HEK293 (cell line): ENCODE measurements around the gene GAS7.

Experiments
- CTCF ChIA-PET: fragments of 350-600 bp; formaldehyde crosslinking; extraction: SDS; loops from one replicate; lab custom pipeline; 2021; ENCODE audit warnings: antibody characterized with exemption; lab: Yijun Ruan, JAX
- POLR2A ChIA-PET: fragments of 300-600 bp; formaldehyde crosslinking; extraction: SDS; loops from one replicate; lab custom pipeline; 2020; ENCODE audit warnings: antibody characterized with exemption, inconsistent platforms; lab: Yijun Ruan, JAX
- H3K27ac ChIP-seq: fragments of 200-500 bp; sonication (Bioruptor generic); 2 replicates; pipeline ENCODE4 v1.5.1; 2014; ENCODE audit warnings: low read depth, low read length, control low read depth, inconsistent platforms; ENCODE audit errors: extremely low read depth
- H3K36me3 ChIP-seq, 2 experiments: fragments of 200-500 bp in 1 of 2; sonication (Bioruptor generic) in 1 of 2; 1 replicate in 1 of 2; 2 replicates in 1 of 2; pipeline ENCODE4 v1.5.1; 2014 to 2017; ENCODE audit warnings: inconsistent platforms in 2 of 2, low read length in 2 of 2; ENCODE audit not compliant: control insufficient read depth in 2 of 2, insufficient read depth in 1 of 2
- H3K4me1 ChIP-seq: fragments of 200-500 bp; sonication (Bioruptor generic); 2 replicates; pipeline ENCODE4 v1.5.1; 2014; ENCODE audit warnings: mild to moderate bottlenecking, low read length, inconsistent platforms; ENCODE audit not compliant: control insufficient read depth, insufficient read depth
- H3K4me3 ChIP-seq: 2 replicates; pipeline ENCODE4 v1.5.1; 2011; ENCODE audit warnings: low read depth, mild to moderate bottlenecking, control low read depth, low read length, moderate library complexity
- H3K9me3 ChIP-seq: fragments of 200-500 bp; sonication (Bioruptor generic); 2 replicates; pipeline ENCODE4 v1.5.1; 2014; ENCODE audit warnings: low read depth, low read length, inconsistent platforms; ENCODE audit not compliant: control insufficient read depth, insufficient read depth
- GLIS1 ChIP-seq: fragments of 450-650 bp; formaldehyde crosslinking; IDR thresholded peaks from 2 replicates; pipeline ENCODE4 v1.5.1; 2016; ENCODE audit warnings: missing biosample characterization, missing genetic modification characterization
- IKZF3 ChIP-seq: fragments of 450-650 bp; IDR thresholded peaks from 2 replicates; pipeline ENCODE4 v1.5.0; 2018; ENCODE audit warnings: missing biosample characterization, mild to moderate bottlenecking, missing genetic modification characterization, moderate library complexity
- KLF10 ChIP-seq: fragments of 450-650 bp; IDR thresholded peaks from 2 replicates; pipeline ENCODE4 v1.5.1; 2018; ENCODE audit warnings: missing biosample characterization, mild to moderate bottlenecking, missing genetic modification characterization
- MYNN ChIP-seq: fragments of 450-650 bp; formaldehyde crosslinking; IDR thresholded peaks from 2 replicates; pipeline ENCODE4 v1.5.1; 2016; ENCODE audit warnings: missing biosample characterization, missing genetic modification characterization, borderline replicate concordance
- ZIC2 ChIP-seq: fragments of 450-650 bp; formaldehyde crosslinking; IDR thresholded peaks from 2 replicates; pipeline ENCODE4 v1.5.1; 2016; ENCODE audit warnings: missing biosample characterization, missing genetic modification characterization
- ZNF132 ChIP-seq: fragments of 450-650 bp; formaldehyde crosslinking; IDR thresholded peaks from 2 replicates; pipeline ENCODE4 v1.5.1; 2017; ENCODE audit warnings: missing biosample characterization, missing genetic modification characterization, borderline replicate concordance
- ZNF211 ChIP-seq: fragments of 450-650 bp; formaldehyde crosslinking; IDR thresholded peaks from 2 replicates; pipeline ENCODE4 v1.5.1; 2016; ENCODE audit warnings: low read depth, missing biosample characterization, missing genetic modification characterization
- ZNF274 ChIP-seq, 2 experiments: fragments of 200-500 bp in 1 of 2; fragments of 450-650 bp in 1 of 2; sonication (Bioruptor generic) in 1 of 2; formaldehyde crosslinking in 1 of 2; IDR thresholded peaks; 2 replicates each; pipeline versions ENCODE4 v1.5.1 to v1.6.1; 2014 to 2016; ENCODE audit warnings: borderline replicate concordance in 1 of 2, inconsistent platforms in 1 of 2, low read length in 1 of 2, missing biosample characterization in 1 of 2, missing genetic modification characterization in 1 of 2
- ZNF391 ChIP-seq: fragments of 450-650 bp; formaldehyde crosslinking; IDR thresholded peaks from 2 replicates; pipeline ENCODE4 v1.5.1; 2016; ENCODE audit warnings: low read depth, missing biosample characterization, missing genetic modification characterization, borderline replicate concordance
- ZNF521 ChIP-seq: fragments of 450-650 bp; formaldehyde crosslinking; IDR thresholded peaks from 2 replicates; pipeline ENCODE4 v1.5.1; 2017; ENCODE audit warnings: missing biosample characterization, mild to moderate bottlenecking, missing genetic modification characterization
- ZNF658 ChIP-seq: fragments of 450-650 bp; formaldehyde crosslinking; IDR thresholded peaks from 2 replicates; pipeline ENCODE4; 2016; ENCODE audit warnings: missing biosample characterization, missing genetic modification characterization
- ZNF747 ChIP-seq: fragments of 450-650 bp; formaldehyde crosslinking; IDR thresholded peaks from 2 replicates; pipeline ENCODE4 v1.5.1; 2016; ENCODE audit warnings: missing biosample characterization, missing genetic modification characterization
- ZNF785 ChIP-seq: fragments of 450-650 bp; formaldehyde crosslinking; IDR thresholded peaks from 2 replicates; pipeline ENCODE4 v1.5.1; 2016; ENCODE audit warnings: missing biosample characterization, missing genetic modification characterization
- ZNF843 ChIP-seq: fragments of 450-650 bp; formaldehyde crosslinking; IDR thresholded peaks from 2 replicates; pipeline ENCODE4 v1.5.1; 2016; ENCODE audit warnings: missing biosample characterization, missing genetic modification characterization
- TF ChIP-seq, protein P1 (sequence below): fragments of 450-650 bp; formaldehyde crosslinking; IDR thresholded peaks from 2 replicates; pipeline ENCODE4 v1.5.1; 2016; ENCODE audit warnings: missing biosample characterization, missing genetic modification characterization, borderline replicate concordance
- TF ChIP-seq, protein P2 (sequence below): fragments of 450-650 bp; formaldehyde crosslinking; IDR thresholded peaks from 2 replicates; pipeline ENCODE4 v1.5.0; 2017; ENCODE audit warnings: missing biosample characterization, missing genetic modification characterization, borderline replicate concordance
- TF ChIP-seq, protein P3 (sequence below): fragments of 450-650 bp; formaldehyde crosslinking; IDR thresholded peaks from 2 replicates; pipeline ENCODE4 v1.5.1; 2017; ENCODE audit warnings: missing biosample characterization, missing genetic modification characterization
- TF ChIP-seq, protein P4 (sequence below): fragments of 450-650 bp; formaldehyde crosslinking; IDR thresholded peaks from 2 replicates; pipeline ENCODE4 v1.5.1; 2016; ENCODE audit warnings: missing biosample characterization, missing genetic modification characterization

GAS7 gene

DNA sequence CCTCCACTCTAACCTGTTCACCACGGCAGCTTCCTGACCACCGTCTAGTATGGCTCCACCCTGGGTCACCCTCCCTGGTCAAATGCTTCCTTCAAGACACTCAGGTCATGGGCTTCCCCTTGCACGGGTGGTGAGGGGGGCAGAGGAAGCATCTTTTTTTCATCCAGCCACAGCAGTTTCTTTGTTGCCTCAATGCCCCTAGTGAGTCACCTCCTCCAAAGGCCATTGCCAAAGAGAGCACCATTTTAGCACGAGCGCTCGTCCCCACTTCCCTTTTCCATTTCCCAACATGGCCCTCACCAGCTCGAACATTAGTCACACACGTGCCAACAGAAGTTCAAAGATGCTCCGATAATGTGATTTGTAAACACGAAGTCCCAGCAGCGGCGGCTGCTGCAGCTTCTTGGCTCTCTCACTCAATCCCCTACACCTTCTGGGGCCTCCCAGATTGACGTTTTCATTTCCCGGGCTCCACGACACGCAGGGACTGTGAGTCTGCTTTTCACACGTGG is 134.6 kb downstream of the GAS7 start (continued):
- TF ChIP-seq, protein P1, sequence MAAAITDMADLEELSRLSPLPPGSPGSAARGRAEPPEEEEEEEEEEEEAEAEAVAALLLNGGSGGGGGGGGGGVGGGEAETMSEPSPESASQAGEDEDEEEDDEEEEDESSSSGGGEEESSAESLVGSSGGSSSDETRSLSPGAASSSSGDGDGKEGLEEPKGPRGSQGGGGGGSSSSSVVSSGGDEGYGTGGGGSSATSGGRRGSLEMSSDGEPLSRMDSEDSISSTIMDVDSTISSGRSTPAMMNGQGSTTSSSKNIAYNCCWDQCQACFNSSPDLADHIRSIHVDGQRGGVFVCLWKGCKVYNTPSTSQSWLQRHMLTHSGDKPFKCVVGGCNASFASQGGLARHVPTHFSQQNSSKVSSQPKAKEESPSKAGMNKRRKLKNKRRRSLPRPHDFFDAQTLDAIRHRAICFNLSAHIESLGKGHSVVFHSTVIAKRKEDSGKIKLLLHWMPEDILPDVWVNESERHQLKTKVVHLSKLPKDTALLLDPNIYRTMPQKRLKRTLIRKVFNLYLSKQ: no peak
- TF ChIP-seq ZNF211 (tag by site-specific recombination): no peak
- TF ChIP-seq, protein P2, sequence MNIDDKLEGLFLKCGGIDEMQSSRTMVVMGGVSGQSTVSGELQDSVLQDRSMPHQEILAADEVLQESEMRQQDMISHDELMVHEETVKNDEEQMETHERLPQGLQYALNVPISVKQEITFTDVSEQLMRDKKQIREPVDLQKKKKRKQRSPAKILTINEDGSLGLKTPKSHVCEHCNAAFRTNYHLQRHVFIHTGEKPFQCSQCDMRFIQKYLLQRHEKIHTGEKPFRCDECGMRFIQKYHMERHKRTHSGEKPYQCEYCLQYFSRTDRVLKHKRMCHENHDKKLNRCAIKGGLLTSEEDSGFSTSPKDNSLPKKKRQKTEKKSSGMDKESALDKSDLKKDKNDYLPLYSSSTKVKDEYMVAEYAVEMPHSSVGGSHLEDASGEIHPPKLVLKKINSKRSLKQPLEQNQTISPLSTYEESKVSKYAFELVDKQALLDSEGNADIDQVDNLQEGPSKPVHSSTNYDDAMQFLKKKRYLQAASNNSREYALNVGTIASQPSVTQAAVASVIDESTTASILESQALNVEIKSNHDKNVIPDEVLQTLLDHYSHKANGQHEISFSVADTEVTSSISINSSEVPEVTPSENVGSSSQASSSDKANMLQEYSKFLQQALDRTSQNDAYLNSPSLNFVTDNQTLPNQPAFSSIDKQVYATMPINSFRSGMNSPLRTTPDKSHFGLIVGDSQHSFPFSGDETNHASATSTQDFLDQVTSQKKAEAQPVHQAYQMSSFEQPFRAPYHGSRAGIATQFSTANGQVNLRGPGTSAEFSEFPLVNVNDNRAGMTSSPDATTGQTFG (tag by site-specific recombination): no peak
- TF ChIP-seq ZNF132 (tag by site-specific recombination): no peak
- no peak for TF ChIP-seq IKZF3
- no peak for TF ChIP-seq ZNF843 (tag by site-specific recombination)
- no peak for TF ChIP-seq ZNF658 (tag by site-specific recombination)
- TF ChIP-seq ZNF747 (tag by site-specific recombination): no peak
- TF ChIP-seq, protein P3, sequence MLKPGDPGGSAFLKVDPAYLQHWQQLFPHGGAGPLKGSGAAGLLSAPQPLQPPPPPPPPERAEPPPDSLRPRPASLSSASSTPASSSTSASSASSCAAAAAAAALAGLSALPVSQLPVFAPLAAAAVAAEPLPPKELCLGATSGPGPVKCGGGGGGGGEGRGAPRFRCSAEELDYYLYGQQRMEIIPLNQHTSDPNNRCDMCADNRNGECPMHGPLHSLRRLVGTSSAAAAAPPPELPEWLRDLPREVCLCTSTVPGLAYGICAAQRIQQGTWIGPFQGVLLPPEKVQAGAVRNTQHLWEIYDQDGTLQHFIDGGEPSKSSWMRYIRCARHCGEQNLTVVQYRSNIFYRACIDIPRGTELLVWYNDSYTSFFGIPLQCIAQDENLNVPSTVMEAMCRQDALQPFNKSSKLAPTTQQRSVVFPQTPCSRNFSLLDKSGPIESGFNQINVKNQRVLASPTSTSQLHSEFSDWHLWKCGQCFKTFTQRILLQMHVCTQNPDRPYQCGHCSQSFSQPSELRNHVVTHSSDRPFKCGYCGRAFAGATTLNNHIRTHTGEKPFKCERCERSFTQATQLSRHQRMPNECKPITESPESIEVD (tag by site-specific recombination): no peak
- TF ChIP-seq ZNF521: no peak

DNA sequence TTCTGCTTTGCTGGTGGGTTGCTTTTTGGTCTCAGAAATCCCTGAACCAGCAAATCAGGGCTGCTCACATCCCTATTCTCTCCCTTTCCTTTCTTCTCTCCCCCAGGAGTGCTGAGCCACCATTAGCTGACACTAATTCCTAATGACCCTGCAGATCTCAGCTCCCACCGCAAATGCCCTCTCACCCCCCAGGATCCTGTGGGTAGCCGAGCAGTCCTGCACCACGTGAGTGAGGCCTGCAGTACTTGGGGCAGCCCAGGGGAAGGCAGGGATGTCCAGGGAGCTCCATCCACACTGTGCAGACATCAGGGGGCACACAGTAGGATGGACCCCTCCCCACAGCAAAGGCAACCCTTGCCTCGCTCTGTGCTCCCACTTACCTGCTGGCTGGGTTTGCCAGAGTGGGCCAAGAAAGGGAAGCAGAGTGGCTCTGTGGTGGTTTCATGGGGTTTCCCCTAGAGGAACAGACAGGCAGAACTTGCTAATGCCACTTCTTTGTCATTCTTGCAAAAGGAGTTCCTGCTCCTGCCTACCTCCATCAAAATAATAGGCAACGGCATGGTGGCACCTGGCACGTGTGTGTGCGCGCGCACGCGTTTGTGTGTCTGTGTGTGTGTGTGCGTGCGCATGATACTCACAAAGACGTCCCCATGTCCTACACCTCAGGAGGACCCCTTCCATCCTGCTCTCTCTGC is 135.6 kb downstream of the GAS7 start:
- Histone ChIP-seq H3K27ac (no peak overlapping the region), H3K36me3 (no peaks in the 10 kb centered on the region), H3K4me1 (no peaks in the 10 kb centered on the region), H3K4me3 (no peak overlapping the region), H3K9me3 (no peaks in the 10 kb centered on the region)
- ChIA-PET POLR2A (no interaction called here), CTCF (no interaction called here)
- TF ChIP-seq ZNF391 (tag by site-specific recombination): no peak
- peak; percentile 14; the same call in 1 of the 2 replicates for TF ChIP-seq ZIC2 (tag by site-specific recombination)

DNA sequence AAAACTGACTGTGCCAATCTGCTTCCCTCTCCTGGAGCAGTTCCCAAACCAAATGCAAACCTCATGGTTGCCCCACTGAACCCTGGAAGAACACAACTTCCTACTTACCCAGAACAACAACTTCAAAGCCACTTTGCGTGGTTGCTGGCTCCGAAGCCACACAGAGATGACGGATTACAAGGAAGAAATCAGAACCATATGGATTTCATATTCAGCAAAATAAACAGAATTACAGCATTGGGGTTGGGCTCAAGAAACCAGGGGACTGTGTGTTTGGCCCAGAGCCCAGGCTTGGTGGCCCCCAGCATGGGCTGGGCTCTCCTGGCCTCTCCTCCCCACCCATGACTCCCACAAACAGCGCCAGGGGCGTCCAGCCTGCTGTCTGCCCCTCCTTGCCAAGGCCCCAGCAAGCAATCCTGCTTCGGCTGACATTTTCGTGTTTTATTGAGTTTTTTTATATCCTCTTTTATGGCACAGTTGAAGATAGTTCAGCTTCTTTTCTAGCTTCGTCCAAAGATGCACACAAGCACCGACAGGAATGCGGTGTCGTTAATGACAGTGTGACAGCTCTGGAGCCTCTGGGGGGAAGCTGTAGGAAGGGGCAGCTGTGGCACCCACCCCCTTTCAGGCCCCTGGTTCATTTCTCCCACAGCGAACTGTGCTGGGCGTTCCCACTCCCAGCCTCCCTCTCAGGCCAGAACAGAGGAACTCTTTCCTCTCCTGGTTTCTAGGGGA is 137.1 kb downstream of the GAS7 start:
- CTCF ChIA-PET: no interaction called here
- peak; percentile 82 for TF ChIP-seq GLIS1
- no peak for TF ChIP-seq KLF10 (tag by site-specific recombination)
- TF ChIP-seq ZNF274 (IDR thresholded peaks at IDR 0.05; ENCODE audit: low read length): no peak
- no peak for TF ChIP-seq ZNF274 (tag by site-specific recombination; IDR thresholded peaks at IDR 0.05; ENCODE audit: borderline replicate concordance)
- no peak for TF ChIP-seq MYNN (tag by site-specific recombination)
- TF ChIP-seq, protein P4, sequence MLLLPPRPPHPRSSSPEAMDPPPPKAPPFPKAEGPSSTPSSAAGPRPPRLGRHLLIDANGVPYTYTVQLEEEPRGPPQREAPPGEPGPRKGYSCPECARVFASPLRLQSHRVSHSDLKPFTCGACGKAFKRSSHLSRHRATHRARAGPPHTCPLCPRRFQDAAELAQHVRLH (tag by site-specific recombination): no peak
- TF ChIP-seq ZNF785 (tag by site-specific recombination): no peak
- TF ChIP-seq, all 188 proteins: peak for 1
- POLR2A ChIA-PET: no interaction called here
- H3K4me3 ChIP-seq: no peak overlapping the region
- no peaks in the 10 kb centered on the region for H3K9me3 ChIP-seq
- no peak overlapping the region for H3K27ac ChIP-seq
- H3K4me1 ChIP-seq: no peaks in the 10 kb centered on the region
- H3K36me3 ChIP-seq: no peaks in the 10 kb centered on the region
